Sigmoid colon (tissue), 7 donors: Measurements from ENCODE around the gene PRDX1. TPM values are rescaled to one million over a fixed set of nuclear protein-coding genes. Genes with fewer than 3 reads are reported as not detected.
"Not testable (repeated sequence)": the region's sequence is repeated elsewhere in the genome, so short reads cannot be mapped to it uniquely, and the experiment has no call there.

ENCODE experiments used
- DNase-seq: peaks from one replicate; pipeline ENCODE4 v3.0.0-alpha.2; 2019
- H3K27ac ChIP-seq, 4 donors: fragments of 200-600 bp; sonication (generic); one replicate each; pipeline ENCODE4 v1.5.1; 2016 to 2019; ENCODE audit warnings: mild to moderate bottlenecking in 1 of 4
- H3K27me3 ChIP-seq, 3 donors: fragments of 200-600 bp; sonication (generic); one replicate each; pipeline ENCODE4 v1.5.1; 2019; ENCODE audit warnings: mild to moderate bottlenecking in 1 of 3
- H3K36me3 ChIP-seq, 4 donors: fragments of 200-600 bp; sonication (generic); one replicate each; pipeline ENCODE4 v1.5.1; 2016 to 2019
- H3K4me1 ChIP-seq, 4 donors: fragments of 200-600 bp; sonication (generic); one replicate each; pipeline ENCODE4 v1.5.1; 2017 to 2019
- H3K4me3 ChIP-seq, 4 donors: fragments of 200-600 bp; sonication (generic); one replicate each; pipeline ENCODE4 v1.5.1; 2017 to 2019; ENCODE audit warnings: mild to moderate bottlenecking in 2 of 4, moderate library complexity in 1 of 4
- H3K9me3 ChIP-seq, 4 donors: fragments of 200-600 bp in 3 of 4; sonication (generic) in 3 of 4; one replicate each; pipeline versions ENCODE4 v1.5.1 to v1.6.1; 2013 to 2019
- EP300 ChIP-seq, 4 donors: sonication (generic); formaldehyde crosslinking; IDR thresholded peaks; one replicate each; pipeline ENCODE4 v1.6.1; 2017; ENCODE audit warnings: antibody characterized with exemption in 4 of 4
- POLR2A ChIP-seq, 2 donors: fragments of 450-650 bp; IDR thresholded peaks; one replicate each; pipeline ENCODE4 v1.6.1; 2016; ENCODE audit warnings: antibody characterized with exemption in 2 of 2, mild to moderate bottlenecking in 2 of 2, moderate library complexity in 2 of 2
- POLR2AphosphoS5 ChIP-seq, 4 donors: sonication (generic); formaldehyde crosslinking; IDR thresholded peaks; one replicate each; pipeline ENCODE4 v1.6.1; 2017; ENCODE audit warnings: antibody characterized with exemption in 4 of 4
- WGBS, 2 donors: extraction: QIAGEN DNeasy Blood & Tissue Kit; methylation state at CpG; one replicate each; pipeline ENCODE4 v1.1.7; 2013; 5-methylcytosine and 5-hydroxymethylcytosine counted together
- intact Hi-C: fragments of 100-400 bp; cut with DNase I; formaldehyde crosslinking; loops from one replicate; pipeline ENCODE4 v1.15.1; 2023
- polyA plus RNA-seq, 3 donors: library from polyadenylated mRNA; stranded (reverse); fragments of 200-250 nt; gene quantifications; one replicate each; pipeline ENCODE4 v1.2.3, GENCODE V29; 2013
- total RNA-seq, 4 donors: library from RNA; depleted of rRNA; stranded (reverse); fragments of >200 nt; gene quantifications; one replicate each; pipeline ENCODE4 v1.1.0, GENCODE V29; 2016
- TF ChIP-seq, protein P1 (sequence below), 4 experiments: fragments of 450-650 bp in 3 of 4; fragments of 200-600 bp in 1 of 4; IDR thresholded peaks; one replicate each; pipeline ENCODE4 v1.5.1; 2016 to 2019; ENCODE audit warnings: antibody characterized with exemption in 4 of 4, mild to moderate bottlenecking in 3 of 4, moderate library complexity in 2 of 4
- donor health status: healthy with polysubstance abuse.
- donor health status: Bipolar disorder and iron deficiency.
- donor health status: healthy.

PRDX1 gene
- total and polyA plus RNA-seq, 7 donors, result 169 to 661 (median 257) TPM

DNA sequence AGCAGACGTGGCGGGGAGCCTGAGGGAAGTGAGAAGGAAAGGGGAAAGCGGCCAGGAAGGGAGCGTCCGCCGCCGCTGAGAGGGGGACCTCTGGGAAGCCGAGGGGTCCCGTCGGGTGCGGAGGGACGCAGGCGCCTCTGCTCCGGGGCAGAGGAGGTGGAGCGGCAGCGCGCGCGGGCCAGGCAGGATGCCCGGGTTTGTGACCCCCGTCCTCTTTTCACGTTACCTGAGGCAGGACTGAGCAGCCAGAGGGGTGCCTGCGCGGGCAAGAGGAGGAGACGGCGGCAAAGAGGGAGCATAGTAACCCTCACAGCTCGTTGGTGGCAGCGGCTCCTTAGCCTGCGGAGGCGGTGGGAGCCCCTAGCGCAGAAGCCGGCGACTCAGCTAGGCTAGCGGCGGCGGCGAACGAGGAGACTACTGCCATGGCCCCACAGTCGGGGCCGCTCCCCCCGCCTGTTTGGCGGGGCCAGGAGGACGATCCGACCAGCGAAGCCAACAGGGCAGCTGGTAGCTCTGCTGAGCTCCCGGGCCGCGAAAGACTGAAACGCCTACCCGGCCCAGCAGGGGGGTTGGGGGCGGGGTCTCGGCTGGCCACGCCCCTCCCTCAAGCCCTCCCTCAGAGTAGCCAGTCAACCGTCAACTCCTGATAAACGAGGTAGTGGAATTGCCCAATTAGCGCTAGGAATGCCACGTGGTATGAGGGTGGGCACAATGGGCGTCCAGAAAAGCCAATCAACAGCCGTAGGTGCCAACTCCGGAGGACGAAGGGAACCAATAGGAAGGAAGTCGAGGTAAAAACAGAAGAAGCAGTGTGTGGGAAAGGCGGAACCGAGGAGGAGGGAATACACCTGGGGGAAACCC, 30.8 kb downstream of the PRDX1 start, which contains the start of gene TESK2:
TESK2 (minus strand) TSS at position 538 of the 861 bp plus-strand sequence. CDS start 33,378 bp downstream, outside the sequence.
- WGBS, 2 donors, result 0% methylated on average over 64 of the region's 64 CpGs
- peaks cover 0 to 13% (median 10%) of the 10 kb centered on the region in 4 donors for H3K4me1 ChIP-seq
- H3K27ac ChIP-seq, result peak within 1 kb of the TSS; percentile 85 to 89 (median 87)
- intact Hi-C loops, result loop anchor here (2.0 to 10.0 kb wide), 4 partner anchors 149 to 686 kb away; partner anchors contain the start of genes BTBD19, DYNLT4, MUTYH and PLK3
- TF ChIP-seq, protein P1, sequence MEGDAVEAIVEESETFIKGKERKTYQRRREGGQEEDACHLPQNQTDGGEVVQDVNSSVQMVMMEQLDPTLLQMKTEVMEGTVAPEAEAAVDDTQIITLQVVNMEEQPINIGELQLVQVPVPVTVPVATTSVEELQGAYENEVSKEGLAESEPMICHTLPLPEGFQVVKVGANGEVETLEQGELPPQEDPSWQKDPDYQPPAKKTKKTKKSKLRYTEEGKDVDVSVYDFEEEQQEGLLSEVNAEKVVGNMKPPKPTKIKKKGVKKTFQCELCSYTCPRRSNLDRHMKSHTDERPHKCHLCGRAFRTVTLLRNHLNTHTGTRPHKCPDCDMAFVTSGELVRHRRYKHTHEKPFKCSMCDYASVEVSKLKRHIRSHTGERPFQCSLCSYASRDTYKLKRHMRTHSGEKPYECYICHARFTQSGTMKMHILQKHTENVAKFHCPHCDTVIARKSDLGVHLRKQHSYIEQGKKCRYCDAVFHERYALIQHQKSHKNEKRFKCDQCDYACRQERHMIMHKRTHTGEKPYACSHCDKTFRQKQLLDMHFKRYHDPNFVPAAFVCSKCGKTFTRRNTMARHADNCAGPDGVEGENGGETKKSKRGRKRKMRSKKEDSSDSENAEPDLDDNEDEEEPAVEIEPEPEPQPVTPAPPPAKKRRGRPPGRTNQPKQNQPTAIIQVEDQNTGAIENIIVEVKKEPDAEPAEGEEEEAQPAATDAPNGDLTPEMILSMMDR (IDR thresholded peaks at IDR 0.05), result peak in 2 of 4 experiments; percentile 15 to 29
- TF ChIP-seq POLR2A (IDR thresholded peaks at IDR 0.05) (peak; percentile 55 to 92), POLR2AphosphoS5 (IDR thresholded peaks at IDR 0.05) (peak; percentile 77 to 96 (median 89)), EP300 (IDR thresholded peaks at IDR 0.05) (no peak)
- H3K27me3 ChIP-seq, result no peaks in the 10 kb centered on the region
- H3K4me3 ChIP-seq, result peak within 1 kb of the TSS; percentile 84 to 95 (median 90)
- no peaks in the 10 kb centered on the region for H3K36me3 ChIP-seq
- no peaks in the 10 kb centered on the region for H3K9me3 ChIP-seq
- DNase-seq, result peak; percentile 99

DNA sequence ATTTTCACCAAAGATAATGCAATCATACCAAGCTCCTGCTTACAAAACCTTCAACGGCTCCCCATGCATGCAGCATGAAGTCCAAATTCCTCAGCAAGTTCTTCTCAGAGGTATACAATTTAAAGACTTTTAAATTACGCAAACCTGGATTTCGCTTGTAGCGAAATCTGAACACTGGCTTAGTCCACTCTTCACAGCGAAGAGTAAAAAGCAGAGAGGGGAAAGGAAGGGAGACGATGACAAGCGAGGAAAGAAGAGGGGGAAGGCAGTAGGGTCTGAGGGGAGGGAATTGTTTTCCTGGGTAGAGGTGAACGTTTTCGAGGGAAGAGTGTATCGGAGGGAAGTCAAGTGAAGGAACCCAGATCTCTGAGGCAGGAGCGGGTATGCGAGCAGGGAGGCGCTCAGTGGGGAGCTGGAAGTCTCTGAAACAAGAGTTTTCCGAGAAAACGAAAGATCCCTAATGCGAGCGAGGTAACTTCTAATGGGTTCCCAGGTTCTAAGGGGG, 31.5 kb downstream of the PRDX1 start:
- peak overlapping the region; percentile 84 to 95 (median 90) for H3K4me3 ChIP-seq
- peak overlapping the region; percentile 85 to 89 (median 87) for H3K27ac ChIP-seq
- WGBS, 2 donors, result 0 to 2% methylated on average over 17 of the region's 17 CpGs
- peaks cover 0 to 13% (median 10%) of the 10 kb centered on the region in 4 donors for H3K4me1 ChIP-seq
- no peak for DNase-seq
- no peaks in the 10 kb centered on the region for H3K27me3 ChIP-seq
- no peaks in the 10 kb centered on the region for H3K9me3 ChIP-seq
- intact Hi-C loops, result loop anchor here (2.0 to 10.0 kb wide), 4 partner anchors 148 to 685 kb away; partner anchors contain the start of genes BTBD19, DYNLT4, MUTYH and PLK3
- TF ChIP-seq EP300 (IDR thresholded peaks at IDR 0.05) (no peak), POLR2A (IDR thresholded peaks at IDR 0.05) (no peak), POLR2AphosphoS5 (IDR thresholded peaks at IDR 0.05) (no peak)
- TF ChIP-seq, protein P1 (IDR thresholded peaks at IDR 0.05), result no peak
- H3K36me3 ChIP-seq, result no peaks in the 10 kb centered on the region

DNA sequence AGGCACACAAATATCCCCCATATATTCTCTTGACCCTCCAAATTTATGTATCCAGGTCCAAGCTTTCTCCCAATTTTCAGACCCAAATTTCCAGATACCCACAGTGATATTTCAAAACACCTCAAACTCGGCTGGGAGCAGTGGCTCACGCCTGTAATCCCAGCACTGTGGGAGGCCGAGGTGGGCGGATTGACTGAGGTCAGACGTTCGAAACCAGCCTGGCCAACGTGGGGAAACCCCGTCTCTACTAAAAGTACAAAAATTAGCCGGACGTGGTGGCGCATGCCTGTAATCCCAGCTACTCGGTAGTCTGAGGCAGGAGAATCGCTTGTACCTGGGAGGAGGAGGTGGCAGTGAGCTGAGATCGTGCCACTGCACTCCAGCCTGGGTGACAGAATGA, 32.3 kb downstream of the PRDX1 start:
- DNase-seq, intact Hi-C loops, H3K9me3 ChIP-seq, H3K27me3 ChIP-seq, H3K36me3 ChIP-seq, H3K27ac ChIP-seq: not testable (repeated sequence)
- H3K4me3 ChIP-seq, result peak overlapping the region in 2 of 4 donors; percentile 87 to 94
- 15 to 62% methylated on average over 14 of the region's 14 CpGs for WGBS, 2 donors
- H3K4me1 ChIP-seq, result peaks cover 0 to 13% (median 10%) of the 10 kb centered on the region in 4 donors

DNA sequence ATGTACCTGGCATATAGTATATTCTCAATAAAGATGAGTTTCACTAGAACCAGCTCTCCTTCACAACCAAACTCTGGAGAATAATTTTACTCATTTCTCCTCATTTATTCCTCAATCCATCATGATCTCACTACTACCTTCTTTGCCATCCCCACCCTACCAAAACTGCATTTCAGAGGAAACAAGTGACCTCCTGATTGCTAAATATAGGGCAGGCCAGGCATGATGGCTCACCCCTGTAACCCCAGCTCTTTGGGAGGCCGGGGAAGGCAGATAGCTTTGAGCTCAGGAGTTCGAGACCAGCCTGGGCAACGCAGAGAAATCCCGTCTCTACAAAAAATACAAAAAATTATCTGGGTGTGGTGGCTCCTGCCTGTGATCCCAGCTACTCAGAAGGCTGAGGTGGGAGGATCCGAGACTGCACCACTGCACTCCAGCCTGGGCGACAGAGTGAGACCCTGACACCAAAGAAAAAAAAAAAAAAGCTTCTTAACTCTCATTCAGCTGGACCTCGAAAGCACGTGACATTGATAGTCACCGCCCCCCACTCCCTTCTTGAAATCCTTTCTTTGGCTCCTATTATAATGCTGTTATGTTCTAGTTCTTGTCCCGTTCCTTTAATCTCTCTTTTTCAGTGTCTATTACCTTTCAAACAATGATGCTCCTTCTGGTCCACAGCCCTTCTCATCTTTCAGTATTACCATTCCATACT, 32.9 kb downstream of the PRDX1 start:
- no peak overlapping the region for H3K4me3 ChIP-seq
- intact Hi-C loops, result no loop called here
- TF ChIP-seq EP300 (IDR thresholded peaks at IDR 0.05) (no peak), POLR2AphosphoS5 (IDR thresholded peaks at IDR 0.05) (no peak), POLR2A (IDR thresholded peaks at IDR 0.05) (no peak)
- TF ChIP-seq, protein P1 (IDR thresholded peaks at IDR 0.05), result no peak

More for the DNA sequence above, 32.9 kb downstream of the PRDX1 start:
- WGBS, 2 donors, result 74 to 81% methylated on average over 10 of the region's 10 CpGs
- Histone ChIP-seq H3K9me3 (no peaks in the 10 kb centered on the region), H3K36me3 (no peaks in the 10 kb centered on the region), H3K27ac (no peak overlapping the region), H3K27me3 (no peaks in the 10 kb centered on the region), H3K4me1 (peaks cover 0 to 13% (median 10%) of the 10 kb centered on the region in 4 donors)
- no peak for DNase-seq
